Stimulated activated CD4-positive, alpha-beta T cell treated with anti-CD3 and anti-CD28 coated beads, Interleukin-1b, Interleukin-23, amount 100 ng/mL, for 48 hours (primary cell): ENCODE data around the gene RCBTB2.
"Not testable (repeated sequence)": the region's sequence is repeated elsewhere in the genome, so short reads cannot be mapped to it uniquely, and the experiment has no call there.

Experiments used
- DNase-seq: peaks from one replicate; pipeline ENCODE4 v3.0.0-alpha.2; 2020

The RCBTB2 gene

GRCh38 chr13:48532506-48533499 is at the start of gene RCBTB2:
TSS of gene RCBTB2 (minus strand) at chr13:48533080. CDS start at chr13:48521939, 11,141 bp downstream.
- DNase-seq = peak; percentile 98

GRCh38 chr13:48582084-48582483 is 49.2 kb upstream of the RCBTB2 start:
- no peak for DNase-seq

DNA sequence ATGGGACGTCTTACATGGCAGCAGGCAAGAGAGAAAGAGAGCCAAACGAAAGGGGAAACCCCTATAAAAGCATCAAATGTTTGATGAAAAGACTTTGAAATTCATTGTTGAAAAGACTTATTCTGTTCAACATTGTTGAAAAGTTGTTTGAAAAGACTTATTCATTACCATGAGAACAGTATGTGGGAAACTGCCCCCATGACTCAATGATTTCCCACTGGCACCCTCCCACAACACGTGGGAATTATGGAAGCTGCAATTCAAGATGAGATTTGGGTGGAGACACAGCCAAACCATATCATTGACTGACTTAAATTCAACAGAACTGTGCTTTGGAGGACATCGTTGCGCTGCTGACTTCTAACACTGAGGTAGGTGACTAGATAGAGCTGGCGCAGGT is 48.0 kb upstream of the RCBTB2 start:
- DNase-seq = no peak

DNA sequence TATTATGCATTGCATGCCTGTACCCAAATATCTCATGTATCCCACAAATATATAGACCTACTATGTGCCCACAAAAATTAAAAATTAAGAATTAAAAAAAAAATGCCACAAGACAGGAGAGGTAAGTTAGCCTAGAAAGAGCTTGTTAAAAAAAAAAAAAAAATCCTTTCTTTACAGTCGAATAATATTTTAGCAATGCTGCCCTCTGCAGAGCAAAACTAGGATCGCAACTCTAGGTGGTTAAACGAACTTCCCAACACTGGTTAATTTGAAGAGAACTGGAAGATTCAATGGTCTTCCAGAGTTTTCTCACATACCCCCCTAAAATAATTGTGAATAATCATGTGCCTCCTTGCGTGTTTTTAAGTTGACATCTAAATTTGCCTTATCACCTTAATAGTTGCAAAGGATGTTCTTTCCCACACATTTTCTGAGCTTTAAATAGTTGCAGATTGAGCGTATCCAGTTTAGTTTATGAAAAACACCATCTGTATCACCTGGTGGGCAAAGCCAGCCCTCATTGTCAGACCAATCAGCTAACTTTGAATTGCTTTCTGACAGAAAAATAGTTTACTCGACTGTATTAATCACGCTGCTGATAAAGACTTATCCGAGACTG is 47.4 kb upstream of the RCBTB2 start:
- peak; percentile 41 for DNase-seq

DNA sequence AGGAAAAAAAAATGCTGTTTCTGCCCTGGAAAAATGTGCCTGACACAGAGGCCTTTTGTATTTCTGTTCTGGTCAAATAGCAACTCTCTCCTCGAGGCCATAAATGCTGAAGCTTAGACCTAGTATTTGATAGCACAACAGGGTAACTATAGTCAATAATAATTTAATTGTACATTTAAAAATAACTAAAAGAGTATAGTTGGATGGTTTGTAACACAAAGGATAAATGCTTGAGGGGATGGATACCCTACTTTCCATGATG is 47.0 kb upstream of the RCBTB2 start:
- not testable (repeated sequence) for DNase-seq

- DNase-seq = no peak
Measured at GRCh38 chr13:48579165-48579918, 46.5 kb upstream of the RCBTB2 start.

DNA sequence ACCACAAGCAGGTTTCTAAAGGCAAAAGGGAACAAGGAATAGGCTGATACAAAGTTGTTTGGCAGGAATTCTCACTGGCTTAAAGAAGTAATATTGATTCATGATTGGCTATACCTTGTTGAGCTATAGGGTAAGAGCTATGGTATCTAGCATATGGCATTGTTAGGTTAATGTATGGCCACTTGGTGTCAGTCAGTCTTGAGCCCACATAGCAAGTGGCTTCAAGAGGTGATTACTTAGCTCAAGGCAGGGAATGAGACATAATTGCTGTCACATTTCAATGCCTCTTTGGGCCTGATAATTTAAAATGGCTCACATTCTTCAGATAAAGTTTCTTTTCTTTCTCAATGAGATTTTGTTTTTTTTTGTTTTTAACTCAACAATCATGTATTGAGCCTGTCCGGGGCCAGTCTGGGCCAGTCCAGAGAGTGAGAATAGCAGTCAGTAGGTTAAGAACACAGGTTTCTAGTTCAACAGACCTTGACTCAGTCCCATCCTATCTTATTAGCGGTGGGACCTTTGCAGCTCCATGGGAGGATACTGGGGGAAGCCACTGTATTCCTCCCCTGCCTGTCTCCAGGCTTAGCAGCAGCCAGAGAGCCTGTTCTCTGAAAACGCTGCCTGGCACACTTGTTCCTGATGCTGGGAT is 45.8 kb upstream of the RCBTB2 start:
- DNase-seq = no peak

GRCh38 chr13:48576448-48577010 is 43.6 kb upstream of the RCBTB2 start:
- no peak for DNase-seq

DNA sequence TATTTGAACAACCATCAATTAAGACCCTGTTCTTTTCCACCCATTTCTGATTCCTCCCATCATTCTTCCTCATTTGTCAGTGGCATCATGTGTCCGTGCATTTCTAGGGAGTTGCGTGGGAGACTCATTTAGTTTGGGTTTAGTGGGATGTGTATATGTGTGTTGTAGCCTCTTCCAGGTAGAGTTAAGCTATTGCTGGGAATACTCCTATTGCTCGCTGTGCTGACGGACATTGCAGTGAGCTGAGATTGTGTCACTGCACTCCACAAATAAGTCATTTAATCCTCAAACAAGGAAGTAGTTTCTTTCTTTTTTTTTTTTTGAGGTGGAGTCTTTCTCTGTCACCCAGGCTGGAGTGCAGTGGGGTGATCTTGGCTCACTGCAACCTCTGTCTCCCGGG is 42.2 kb upstream of the RCBTB2 start:
- no peak for DNase-seq

DNA sequence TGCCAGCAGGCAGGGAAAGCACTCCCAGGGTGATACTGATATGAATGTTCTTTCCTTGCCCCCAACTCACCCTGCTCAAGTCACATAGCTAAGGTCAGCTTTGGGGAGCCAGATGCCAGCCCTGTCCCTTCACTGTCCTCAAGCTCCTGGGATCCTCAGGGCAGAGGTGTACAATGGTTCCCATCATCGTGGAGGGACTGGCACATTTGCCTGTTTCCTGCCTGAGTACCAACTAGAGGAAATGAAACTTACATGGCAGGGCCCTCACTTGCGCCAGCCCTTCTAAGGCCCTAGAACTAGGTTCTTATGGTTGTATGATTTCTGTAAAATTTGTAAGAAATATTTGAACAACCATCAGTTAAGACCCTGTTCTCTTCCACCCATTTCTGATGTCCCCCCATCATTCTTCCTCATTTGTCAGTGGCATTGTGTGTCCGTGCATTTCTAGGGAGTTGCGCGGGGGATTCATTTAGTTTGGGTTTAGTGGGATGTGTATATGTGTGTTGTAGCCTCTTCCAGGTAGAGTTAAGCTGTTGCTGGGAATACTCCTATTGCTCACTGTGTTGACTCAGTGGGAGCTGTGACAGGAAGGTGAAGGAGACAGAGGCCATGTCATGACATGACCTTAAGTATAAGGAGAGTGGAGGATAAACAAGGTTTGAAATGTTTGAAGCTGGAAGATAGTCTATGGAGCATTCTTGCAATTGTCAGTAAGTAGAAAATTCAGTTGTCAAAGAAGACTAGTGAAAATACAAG is 41.3 kb upstream of the RCBTB2 start:
- no peak for DNase-seq

GRCh38 chr13:48573213-48574007 is 40.5 kb upstream of the RCBTB2 start:
- no peak for DNase-seq

DNA sequence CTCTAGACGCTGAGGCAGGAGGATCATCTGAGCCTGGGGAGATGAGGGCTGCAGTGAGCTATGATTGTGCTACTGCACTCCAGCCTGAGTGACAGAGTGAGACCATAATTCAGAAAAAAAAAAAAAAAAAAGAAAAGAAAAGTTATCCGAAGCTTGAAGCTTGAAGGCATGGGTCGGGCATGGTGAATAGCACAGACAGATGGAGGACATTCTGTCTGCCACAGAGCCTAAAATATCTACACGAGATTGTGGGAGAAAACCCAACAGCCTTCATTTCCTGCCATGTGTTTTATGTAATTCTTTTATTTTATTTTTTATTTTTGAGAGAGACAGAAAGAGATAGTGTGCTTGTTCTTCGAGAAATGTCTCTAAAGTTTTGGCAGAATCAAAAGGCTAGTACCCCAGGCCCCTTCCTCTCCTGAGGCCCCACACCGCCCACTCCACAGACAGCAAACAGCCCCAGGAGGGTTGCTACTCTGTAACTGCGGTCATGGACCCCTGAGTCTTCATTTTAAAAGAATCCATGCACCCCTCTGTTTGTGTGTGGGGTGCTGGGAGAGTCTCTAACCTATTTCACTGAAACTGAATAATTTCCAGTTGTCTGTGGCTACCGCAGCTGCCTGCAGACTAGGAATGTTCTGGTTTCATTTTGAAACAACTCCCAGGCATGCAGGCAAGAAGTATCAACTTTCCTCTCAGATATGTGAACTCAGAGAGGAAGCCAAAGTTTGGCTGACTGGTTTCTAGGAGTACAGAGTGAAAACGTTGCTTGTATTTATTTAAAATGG is 38.4 kb upstream of the RCBTB2 start:
- DNase-seq = no peak

DNA sequence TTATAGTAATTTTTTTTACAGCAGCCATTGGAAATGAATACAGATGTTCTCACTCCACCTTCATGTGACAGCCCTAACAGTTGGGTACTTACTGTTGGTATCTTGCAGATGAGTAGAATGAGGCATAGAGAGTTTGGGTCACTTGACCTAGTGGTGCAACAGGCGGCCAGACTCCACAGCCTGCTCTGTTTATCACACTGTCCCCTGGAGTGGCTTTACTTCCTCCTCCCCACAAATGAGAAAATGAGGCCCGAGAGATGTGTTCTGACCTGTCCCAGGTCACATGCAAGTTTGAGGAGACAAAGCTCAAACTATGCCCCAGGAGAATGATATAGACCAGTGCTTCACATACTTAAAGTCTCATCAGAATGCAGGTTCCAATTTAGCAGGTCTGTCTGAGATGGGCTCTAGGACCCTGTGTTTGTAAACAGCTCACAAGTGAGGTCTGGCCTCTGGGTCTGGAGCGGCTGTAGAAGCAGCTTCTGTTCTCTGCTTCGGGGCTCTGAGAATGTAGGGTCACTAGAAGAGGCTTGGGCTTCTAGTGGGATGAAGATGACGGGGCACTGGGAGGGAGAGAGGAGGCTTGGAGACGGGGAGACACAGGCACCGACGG is 37.4 kb upstream of the RCBTB2 start:
- DNase-seq = no peak

DNA sequence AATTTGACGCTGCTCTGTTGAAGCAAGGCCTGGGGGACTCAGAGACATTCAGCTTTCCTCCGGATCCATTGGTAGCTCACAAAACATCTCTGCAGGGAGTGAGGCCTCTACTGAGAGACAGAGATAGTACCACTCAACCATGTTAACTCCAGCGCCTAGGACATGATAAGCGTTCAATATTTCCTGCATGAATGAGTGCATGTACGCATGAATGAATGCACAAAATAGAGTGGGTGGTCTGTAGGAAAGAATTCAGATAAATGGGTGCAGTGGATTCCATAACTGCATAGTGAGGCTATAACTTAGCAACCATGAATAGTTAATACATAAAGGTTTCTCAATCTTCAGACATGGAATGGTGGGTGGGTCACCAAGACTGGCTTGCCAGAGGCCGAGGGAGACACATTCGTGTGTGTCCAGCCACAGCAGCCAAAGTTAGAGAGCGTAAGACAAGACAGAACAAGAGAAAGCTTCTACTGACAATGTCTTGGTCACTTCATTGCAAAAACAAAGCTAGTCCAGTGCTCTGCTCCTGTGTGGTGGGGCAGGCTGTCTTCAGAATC is 36.3 kb upstream of the RCBTB2 start:
- no peak for DNase-seq

- no peak for DNase-seq
Measured at GRCh38 chr13:48568370-48569103, 35.7 kb upstream of the RCBTB2 start.

GRCh38 chr13:48567515-48568369 is 34.9 kb upstream of the RCBTB2 start:
- no peak for DNase-seq

- no peak for DNase-seq
Measured at GRCh38 chr13:48564056-48564455, 31.2 kb upstream of the RCBTB2 start.

- DNase-seq = no peak
Measured at GRCh38 chr13:48563626-48564025, 30.7 kb upstream of the RCBTB2 start.
